H9 (cell line): ENCODE measurements around the gene OR13C3. TPM values are rescaled to one million over a fixed set of nuclear protein-coding genes. Genes with fewer than 3 reads are reported as not detected.
A peak's percentile ranks its signal among the peaks of the same experiment; 100 is the strongest.

Experiments
- DNase-seq: peaks from one replicate; pipeline ENCODE4 v3.0.0-alpha.2; 2017
- H2AFZ ChIP-seq: one replicate; pipeline ENCODE4 v1.6.1; 2013; ENCODE audit warnings: mild to moderate bottlenecking, low read length, control low read depth, moderate library complexity
- H2AK5ac ChIP-seq: 2 replicates; pipeline ENCODE4 v1.6.1; 2013; ENCODE audit warnings: low read length, control low read depth, mixed read lengths; ENCODE audit not compliant: insufficient read length
- H2BK120ac ChIP-seq: one replicate; pipeline ENCODE4 v1.6.1; 2013; ENCODE audit warnings: low read depth, mild to moderate bottlenecking, low read length, control low read depth, inconsistent platforms; ENCODE audit not compliant: poor library complexity, severe bottlenecking
- H2BK12ac ChIP-seq: 2 replicates; pipeline ENCODE4 v1.6.1; 2013; ENCODE audit warnings: low read length, control low read depth, mixed read lengths, low read depth; ENCODE audit not compliant: insufficient read length
- H2BK15ac ChIP-seq: 2 replicates; pipeline ENCODE4 v1.6.1; 2013; ENCODE audit warnings: low read depth, low read length, control low read depth
- H2BK20ac ChIP-seq: one replicate; pipeline ENCODE4 v1.6.1; 2013; ENCODE audit warnings: low read depth, mild to moderate bottlenecking, low read length, control low read depth, inconsistent platforms; ENCODE audit not compliant: poor library complexity, severe bottlenecking
- H2BK5ac ChIP-seq: 2 replicates; pipeline ENCODE4 v1.6.1; 2013; ENCODE audit warnings: low read length, control low read depth, mixed read lengths; ENCODE audit not compliant: insufficient read length
- H3K14ac ChIP-seq: 2 replicates; pipeline ENCODE4 v1.6.1; 2013; ENCODE audit warnings: low read length, control low read depth; ENCODE audit not compliant: insufficient read depth
- H3K18ac ChIP-seq: 2 replicates; pipeline ENCODE4 v1.6.1; 2013; ENCODE audit warnings: low read depth, mild to moderate bottlenecking, mixed read lengths, low read length, control low read depth; ENCODE audit not compliant: insufficient read length
- H3K23ac ChIP-seq: 2 replicates; pipeline ENCODE4 v1.6.1; 2013; ENCODE audit warnings: low read length, control low read depth, mixed read lengths, low read depth; ENCODE audit not compliant: insufficient read length
- H3K23me2 ChIP-seq: 2 replicates; pipeline ENCODE4 v1.6.1; 2013; ENCODE audit warnings: low read depth, mild to moderate bottlenecking, mixed read lengths, low read length, control low read depth; ENCODE audit not compliant: insufficient read length, poor library complexity, severe bottlenecking
- H3K27ac ChIP-seq: 2 replicates; pipeline ENCODE4 v1.5.1; 2013; ENCODE audit warnings: low read length, control low read depth, mixed read lengths, low read depth; ENCODE audit not compliant: insufficient read length
- H3K27me3 ChIP-seq: 2 replicates; pipeline ENCODE4 v1.6.1; 2013; ENCODE audit warnings: low read length, control low read depth, inconsistent platforms; ENCODE audit not compliant: insufficient read depth
- H3K4ac ChIP-seq: 2 replicates; pipeline ENCODE4 v1.6.1; 2013; ENCODE audit warnings: low read depth, mild to moderate bottlenecking, control low read depth, inconsistent platforms, low read length, moderate library complexity
- H3K4me1 ChIP-seq: 2 replicates; pipeline ENCODE4 v1.6.1; 2013; ENCODE audit warnings: low read length, control low read depth, inconsistent platforms; ENCODE audit not compliant: insufficient read depth
- H3K4me2 ChIP-seq: 2 replicates; pipeline ENCODE4 v1.6.1; 2013; ENCODE audit warnings: low read length, control low read depth, mixed read lengths; ENCODE audit not compliant: insufficient read length, insufficient read depth
- H3K56ac ChIP-seq: 2 replicates; pipeline ENCODE4 v1.6.1; 2013; ENCODE audit warnings: low read depth, mild to moderate bottlenecking, mixed read lengths, low read length, control low read depth; ENCODE audit not compliant: insufficient read length
- H3K79me1 ChIP-seq: 2 replicates; pipeline ENCODE4 v1.6.1; 2013; ENCODE audit warnings: low read depth, mild to moderate bottlenecking, moderate library complexity, low read length, control low read depth, inconsistent platforms; ENCODE audit not compliant: insufficient read depth, poor library complexity, severe bottlenecking
- H3K79me2 ChIP-seq: 2 replicates; pipeline ENCODE4 v1.6.1; 2013; ENCODE audit warnings: low read length, control low read depth, inconsistent platforms; ENCODE audit not compliant: insufficient read depth
- H3K9ac ChIP-seq: 2 replicates; pipeline ENCODE4 v1.6.1; 2013; ENCODE audit warnings: low read length, control low read depth, mixed read lengths; ENCODE audit not compliant: insufficient read length; ENCODE audit errors: extremely low read depth
- H3K9me3 ChIP-seq: one replicate; pipeline ENCODE4 v1.6.1; 2013; ENCODE audit warnings: low read depth, low read length, inconsistent platforms; ENCODE audit not compliant: control insufficient read depth
- H3T11ph ChIP-seq: one replicate; pipeline ENCODE4 v1.6.1; 2013; ENCODE audit warnings: mild to moderate bottlenecking, low read length, control low read depth, inconsistent platforms
- H4K20me1 ChIP-seq: one replicate; pipeline ENCODE4 v1.6.1; 2013; ENCODE audit not compliant: control insufficient read depth, insufficient read length, insufficient read depth
- H4K5ac ChIP-seq: 2 replicates; pipeline ENCODE4 v1.6.1; 2013; ENCODE audit warnings: low read depth, mild to moderate bottlenecking, mixed read lengths, low read length, control low read depth; ENCODE audit not compliant: insufficient read length
- H4K8ac ChIP-seq: replicated peaks from 2 replicates; pipeline ENCODE4 v1.6.1; 2013; ENCODE audit warnings: low read length, control low read depth, mixed read lengths, low read depth; ENCODE audit not compliant: insufficient read length
- H4K91ac ChIP-seq: 2 replicates; pipeline ENCODE4 v1.6.1; 2013; ENCODE audit warnings: low read depth, mild to moderate bottlenecking, moderate library complexity, mixed read lengths, low read length, control low read depth; ENCODE audit not compliant: insufficient read length
- H3K27ac Mint-ChIP-seq, 3 experiments: 2 replicates in 2 of 3; 3 replicates in 1 of 3; pipeline ENCODE4 v1.8.0; 2020 to 2021; ENCODE audit warnings: mixed read lengths in 3 of 3, mild to moderate bottlenecking in 1 of 3, moderate library complexity in 1 of 3
- H3K27me3 Mint-ChIP-seq: 2 replicates; pipeline ENCODE4 v1.8.0; 2021; ENCODE audit warnings: low read depth, mild to moderate bottlenecking, moderate library complexity, mixed read lengths
- H3K36me3 Mint-ChIP-seq, 3 experiments: 2 replicates in 2 of 3; 3 replicates in 1 of 3; pipeline ENCODE4 v1.8.0; 2020 to 2021; ENCODE audit warnings: low read depth in 3 of 3, mixed read lengths in 3 of 3; ENCODE audit not compliant: insufficient read depth in 1 of 3
- H3K4me1 Mint-ChIP-seq, 2 experiments: 2 replicates each; pipeline ENCODE4 v1.8.0; 2020; ENCODE audit warnings: mixed read lengths in 2 of 2
- H3K4me3 Mint-ChIP-seq, 2 experiments: 2 replicates in 1 of 2; 3 replicates in 1 of 2; pipeline ENCODE4 v1.8.0; 2020 to 2021; ENCODE audit warnings: mild to moderate bottlenecking in 2 of 2, mixed read lengths in 2 of 2, moderate library complexity in 1 of 2
- H3K9me3 Mint-ChIP-seq, 2 experiments: 2 replicates in 1 of 2; 3 replicates in 1 of 2; pipeline ENCODE4 v1.8.0; 2020; ENCODE audit warnings: mild to moderate bottlenecking in 2 of 2, mixed read lengths in 2 of 2, moderate library complexity in 1 of 2
- CTCF ChIP-seq: fragments of 200-600 bp; sonication (generic); conservative IDR thresholded peaks from 3 replicates; pipeline ENCODE4 v1.8.0; 2021; ENCODE audit warnings: antibody characterized with exemption, mild to moderate bottlenecking
- WGBS: extraction: QIAGEN DNeasy Blood & Tissue Kit; methylation state at CpG from one replicate; pipeline ENCODE4 v1.1.7; 2013; ENCODE audit warnings: missing lambda C conversion rate, low lambda C conversion rate, mixed read lengths; ENCODE audit not compliant: insufficient read length; ENCODE audit errors: extremely low coverage; 5-methylcytosine and 5-hydroxymethylcytosine counted together
- total RNA-seq: library from RNA; stranded (reverse); gene quantifications from 2 replicates; pipeline ENCODE4 v1.2.1, GENCODE V29; 2021

Gene OR13C3
- total RNA-seq, 1 experiment from 2014 or later = not detected

GRCh38 chr9:104577263-104577662 is 40.6 kb upstream of the OR13C3 start:
- Histone ChIP-seq H4K20me1 (no peaks in the 10 kb centered on the region), H2AK5ac (no peak overlapping the region), H3K9ac (no peak overlapping the region), H3K79me2 (no peaks in the 10 kb centered on the region), H3K4ac (no peak overlapping the region), H3K27ac (no peak overlapping the region), H3K4me1 (no peaks in the 10 kb centered on the region), H2AFZ (no peak overlapping the region), H3K9me3 (no peaks in the 10 kb centered on the region), H3K18ac (no peak overlapping the region), H3K79me1 (no peaks in the 10 kb centered on the region), H4K91ac (no peak overlapping the region), H3K23me2 (no peaks in the 10 kb centered on the region), H3K4me2 (no peak overlapping the region), H3K23ac (no peak overlapping the region), H2BK5ac (no peak overlapping the region), H4K5ac (no peak overlapping the region), H3K27me3 (no peaks in the 10 kb centered on the region), H2BK15ac (no peak overlapping the region), H2BK20ac (no peak overlapping the region), H4K8ac (no peak overlapping the region), H3K14ac (no peak overlapping the region), H2BK120ac (no peak overlapping the region), H3K56ac (no peak overlapping the region), H2BK12ac (no peak overlapping the region), H3T11ph (no peak overlapping the region)
- Mint-ChIP-seq H3K27me3 (no peaks in the 10 kb centered on the region), H3K9me3 (peaks cover 4 to 15% of the 10 kb centered on the region in 2 experiments; a peak in 3 of 5 replicates), H3K36me3 (no peaks in the 10 kb centered on the region; a peak in 1 of 7 replicates), H3K27ac (peak overlapping the region in 1 of 3 experiments; percentile 13; a peak in 1 of 7 replicates), H3K4me3 (no peak overlapping the region), H3K4me1 (no peaks in the 10 kb centered on the region)
- WGBS = no CpG with 5 or more reads among the region's 5 CpGs
- no peak for TF ChIP-seq CTCF
- DNase-seq = no peak
